Activated CD8-positive, alpha-beta T cell treated with anti-CD3 and anti-CD28 coated beads for 36 hours (primary cell): ENCODE data around the gene KRTAP5-2. TPM values are rescaled to one million over a fixed set of nuclear protein-coding genes. Genes with fewer than 3 reads are reported as not detected.
A peak's percentile ranks its signal among the peaks of the same experiment; 100 is the strongest.
"Not testable (repeated sequence)": the region's sequence is repeated elsewhere in the genome, so short reads cannot be mapped to it uniquely, and the experiment has no call there.

ENCODE experiments used
- ATAC-seq: fragments of 200-7000 bp; cut with Tn5 transposase; one replicate; pipeline ENCODE4 v1.10.0; 2021; ENCODE audit warnings: mild to moderate bottlenecking, moderate library complexity
- CTCF ChIA-PET: fragments of 350-600 bp; sonication (Branson Sonifier 250); formaldehyde crosslinking; loops from one replicate; lab custom pipeline; 2021; ENCODE audit warnings: antibody characterized with exemption; lab: Charles Lee
- POLR2A ChIA-PET: fragments of 350-600 bp; sonication (Branson Sonifier 250); formaldehyde crosslinking; loops from one replicate; lab custom pipeline; 2021; ENCODE audit warnings: antibody characterized with exemption; lab: Charles Lee
- DNase-seq: peaks from one replicate; pipeline ENCODE4 v3.0.0-alpha.2; 2020
- H3K27ac Mint-ChIP-seq: one replicate; pipeline ENCODE4 v1.8.0; 2021; ENCODE audit warnings: mild to moderate bottlenecking, mixed read lengths
- H3K27me3 Mint-ChIP-seq: one replicate; pipeline ENCODE4 v1.8.0; 2021; ENCODE audit warnings: mixed read lengths
- H3K36me3 Mint-ChIP-seq: one replicate; pipeline ENCODE4 v1.8.0; 2021; ENCODE audit warnings: low read depth, mixed read lengths
- H3K4me1 Mint-ChIP-seq: one replicate; pipeline ENCODE4 v1.8.0; 2021; ENCODE audit warnings: low read depth, mixed read lengths
- H3K4me3 Mint-ChIP-seq: one replicate; pipeline ENCODE4 v1.8.0; 2021; ENCODE audit warnings: mild to moderate bottlenecking, moderate library complexity, mixed read lengths
- H3K9me3 Mint-ChIP-seq: one replicate; pipeline ENCODE4 v1.8.0; 2021; ENCODE audit warnings: mixed read lengths
- intact Hi-C: fragments of 100-400 bp; cut with micrococcal nuclease; formaldehyde crosslinking; loops from one replicate; pipeline ENCODE4 v1.10.0; 2022
- total RNA-seq, 2 experiments: library from RNA; stranded (reverse); gene quantifications; one replicate each; pipeline ENCODE4 v1.2.3, GENCODE V29; 2021
- TF ChIP-seq, protein P1 (sequence below): fragments of 200-600 bp; IDR thresholded peaks from one replicate; pipeline ENCODE4 v1.8.0; 2022; ENCODE audit warnings: antibody characterized with exemption, mild to moderate bottlenecking

The KRTAP5-2 gene
- total RNA-seq, 2 experiments from 2014 or later, result not detected

DNA sequence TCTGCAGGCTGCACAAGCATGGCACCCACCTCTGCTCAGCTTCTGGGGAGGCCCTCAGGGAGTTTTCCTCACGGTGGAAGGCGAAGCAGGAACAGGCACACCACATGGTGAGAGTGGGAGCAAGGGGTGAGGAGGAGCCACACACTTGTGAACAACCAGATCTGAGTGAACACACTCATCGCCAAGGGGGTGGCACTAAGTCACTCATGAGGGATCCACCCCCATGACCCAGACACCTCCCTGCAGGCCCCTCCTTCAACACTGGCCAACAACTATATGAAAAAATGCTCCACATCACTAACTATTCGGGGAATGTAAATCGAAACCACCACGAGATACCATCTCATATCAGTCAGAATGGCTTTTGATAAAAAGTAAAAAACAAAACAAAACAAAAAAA lies 722 bp upstream of the KRTAP5-2 start:
- ChIA-PET POLR2A (interaction anchor here (0.6 kb wide), 1 partner anchor 76 kb away, joined by 5 read pairs; no protein-coding TSS in a partner anchor), CTCF (interaction anchor here (1.5 kb wide), 1 partner anchor 24 kb away, joined by 4 read pairs; no protein-coding TSS in a partner anchor)
- Mint-ChIP-seq H3K27me3 (peaks cover 49% of the 10 kb centered on the region), H3K4me3 (no peak overlapping the region), H3K9me3 (no peaks in the 10 kb centered on the region), H3K4me1 (no peaks in the 10 kb centered on the region), H3K36me3 (no peaks in the 10 kb centered on the region), H3K27ac (no peak overlapping the region)
- ATAC-seq (no peak), DNase-seq (no peak)
- intact Hi-C loops, result no loop called here
- TF ChIP-seq, protein P1, sequence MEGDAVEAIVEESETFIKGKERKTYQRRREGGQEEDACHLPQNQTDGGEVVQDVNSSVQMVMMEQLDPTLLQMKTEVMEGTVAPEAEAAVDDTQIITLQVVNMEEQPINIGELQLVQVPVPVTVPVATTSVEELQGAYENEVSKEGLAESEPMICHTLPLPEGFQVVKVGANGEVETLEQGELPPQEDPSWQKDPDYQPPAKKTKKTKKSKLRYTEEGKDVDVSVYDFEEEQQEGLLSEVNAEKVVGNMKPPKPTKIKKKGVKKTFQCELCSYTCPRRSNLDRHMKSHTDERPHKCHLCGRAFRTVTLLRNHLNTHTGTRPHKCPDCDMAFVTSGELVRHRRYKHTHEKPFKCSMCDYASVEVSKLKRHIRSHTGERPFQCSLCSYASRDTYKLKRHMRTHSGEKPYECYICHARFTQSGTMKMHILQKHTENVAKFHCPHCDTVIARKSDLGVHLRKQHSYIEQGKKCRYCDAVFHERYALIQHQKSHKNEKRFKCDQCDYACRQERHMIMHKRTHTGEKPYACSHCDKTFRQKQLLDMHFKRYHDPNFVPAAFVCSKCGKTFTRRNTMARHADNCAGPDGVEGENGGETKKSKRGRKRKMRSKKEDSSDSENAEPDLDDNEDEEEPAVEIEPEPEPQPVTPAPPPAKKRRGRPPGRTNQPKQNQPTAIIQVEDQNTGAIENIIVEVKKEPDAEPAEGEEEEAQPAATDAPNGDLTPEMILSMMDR, result no peak

DNA sequence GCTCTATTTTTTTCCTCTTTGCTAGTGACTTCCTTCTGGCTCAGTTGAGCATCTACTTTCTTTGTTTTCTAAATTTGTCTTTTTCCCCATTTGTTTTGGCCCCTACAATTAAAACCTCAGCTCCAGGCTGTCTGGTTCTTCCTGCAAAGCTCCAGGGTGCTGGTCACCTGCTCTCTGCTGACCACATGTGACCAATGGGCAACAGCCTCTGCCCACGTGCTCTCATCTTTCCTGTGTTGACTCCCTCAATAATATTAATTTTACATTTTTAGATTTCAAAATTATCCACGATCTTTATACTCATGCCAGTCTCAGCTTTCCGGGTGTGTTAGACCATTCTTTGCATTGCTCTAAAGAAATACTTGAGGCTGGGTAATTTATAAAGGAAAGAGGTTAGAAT lies 312 bp upstream of the KRTAP5-2 start:
- H3K9me3 Mint-ChIP-seq, CTCF ChIA-PET, H3K4me3 Mint-ChIP-seq: not testable (repeated sequence)

DNA sequence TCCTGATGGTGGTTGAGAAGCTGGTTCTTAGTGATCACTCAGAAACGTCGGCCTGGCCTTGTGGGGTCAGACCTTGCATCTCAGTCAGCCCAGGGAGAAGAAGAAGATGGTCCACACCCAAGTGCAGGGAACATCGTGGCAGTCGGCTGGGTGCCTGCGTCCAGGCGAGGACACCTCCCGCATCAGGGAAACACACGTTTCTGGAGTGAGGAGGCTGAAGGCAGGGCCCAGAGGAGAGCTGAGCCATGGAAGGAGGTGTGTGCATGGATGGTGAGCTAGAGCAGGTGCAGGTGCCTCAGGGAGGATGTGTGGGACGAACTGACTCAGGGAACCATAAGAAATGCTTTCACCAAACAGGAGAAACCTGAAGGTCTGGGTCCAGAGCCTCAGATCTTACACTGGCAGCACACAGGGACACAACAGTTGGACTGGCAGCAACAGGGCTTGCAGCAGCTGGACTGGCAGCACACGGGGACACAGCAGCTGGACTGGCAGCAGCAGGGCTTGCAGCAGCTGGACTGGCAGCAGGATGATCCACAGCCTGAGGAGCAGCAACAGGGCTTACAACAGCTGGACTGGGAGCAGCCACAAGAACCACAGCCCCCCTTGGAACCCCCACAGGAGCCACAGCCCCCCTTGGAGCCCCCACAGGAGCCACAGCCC lies 632 bp downstream of the KRTAP5-2 start:
- POLR2A ChIA-PET, result no interaction called here
- no peaks in the 10 kb centered on the region for H3K36me3 Mint-ChIP-seq
- DNase-seq (no peak), ATAC-seq (no peak)
- no peak overlapping the region for H3K4me3 Mint-ChIP-seq
- no peaks in the 10 kb centered on the region for H3K4me1 Mint-ChIP-seq
- intact Hi-C loops, result no loop called here
- no peak overlapping the region for H3K27ac Mint-ChIP-seq
- TF ChIP-seq, protein P1, result no peak
- CTCF ChIA-PET, result interaction anchor here (1.5 to 5.3 kb wide), 3 partner anchors 23 to 55 kb away, joined by 3 to 46 read pairs (median 18); partner anchors contain the start of gene KRTAP5-5
- peaks cover 46% of the 10 kb centered on the region for H3K27me3 Mint-ChIP-seq
- no peaks in the 10 kb centered on the region for H3K9me3 Mint-ChIP-seq

More for the DNA sequence above, 312 bp upstream of the KRTAP5-2 start:
- H3K36me3 Mint-ChIP-seq, H3K4me1 Mint-ChIP-seq, H3K27ac Mint-ChIP-seq, DNase-seq, ATAC-seq, POLR2A ChIA-PET, intact Hi-C loops: not testable (repeated sequence)
- peaks cover 48% of the 10 kb centered on the region for H3K27me3 Mint-ChIP-seq

DNA sequence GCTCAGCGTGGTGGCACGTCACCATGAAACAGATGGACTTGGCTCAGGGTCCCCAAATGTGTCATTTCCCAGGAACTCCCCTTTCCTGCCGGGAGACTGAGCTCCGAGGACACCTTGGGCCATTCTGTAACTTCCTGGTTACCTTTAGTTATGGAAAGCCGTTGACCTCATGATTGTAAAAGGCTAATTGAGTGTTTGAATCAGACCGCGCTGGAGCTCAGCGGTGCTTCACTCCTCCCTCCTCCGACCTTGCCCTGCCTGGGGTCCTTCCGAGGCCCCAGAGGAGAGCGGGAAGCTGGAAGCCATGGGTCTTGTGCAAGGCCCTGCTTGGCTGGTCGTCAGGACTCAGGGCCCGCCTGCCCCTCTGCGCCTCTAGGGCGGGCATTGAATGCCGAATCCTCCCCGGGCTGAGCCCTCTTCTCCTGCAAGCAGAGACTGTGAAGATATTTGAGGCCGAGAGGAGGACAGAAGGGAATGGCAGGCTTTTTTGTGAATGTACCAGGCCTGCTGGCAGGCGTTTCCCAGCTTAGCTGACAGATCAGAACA lies 1.4 kb downstream of the KRTAP5-2 start:
- ATAC-seq, H3K4me3 Mint-ChIP-seq, POLR2A ChIA-PET, H3K9me3 Mint-ChIP-seq, H3K36me3 Mint-ChIP-seq, H3K4me1 Mint-ChIP-seq, H3K27ac Mint-ChIP-seq, intact Hi-C loops, DNase-seq: not testable (repeated sequence)
- peaks cover 40% of the 10 kb centered on the region for H3K27me3 Mint-ChIP-seq
- CTCF ChIA-PET, result interaction anchor here (1.1 to 5.3 kb wide), 5 partner anchors 8 to 56 kb away, joined by 3 to 46 read pairs (median 5); partner anchors contain the start of gene KRTAP5-5

DNA sequence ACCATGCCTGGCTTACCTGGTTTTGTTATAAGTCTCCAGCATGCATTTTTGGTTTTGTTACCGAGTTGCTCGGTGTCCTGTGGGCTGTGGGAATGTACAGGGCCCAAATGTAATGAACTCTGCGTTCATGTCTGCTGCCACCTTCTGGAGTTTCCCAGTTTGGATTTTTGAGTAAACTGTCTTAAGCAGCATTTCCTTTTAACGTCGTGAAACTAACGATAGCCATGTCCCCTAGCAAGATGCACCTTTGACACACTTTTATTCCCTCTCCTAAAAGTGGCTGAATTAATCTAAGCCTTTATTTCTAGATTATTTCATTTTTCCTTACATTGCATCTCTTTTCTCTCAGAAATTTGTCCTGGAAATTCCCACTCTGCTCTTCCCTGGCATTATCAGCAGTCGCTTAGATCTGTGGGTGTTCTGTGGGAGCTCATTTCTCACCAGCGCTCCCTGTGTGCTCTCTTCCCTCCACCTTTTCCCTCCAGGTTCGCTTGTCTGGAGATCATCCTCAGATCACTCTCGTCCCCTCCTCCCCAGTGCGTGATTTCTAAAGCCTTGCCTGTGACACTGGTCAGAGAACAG lies 2.0 kb downstream of the KRTAP5-2 start:
- TF ChIP-seq, protein P1, result peak; percentile 15
- CTCF ChIA-PET, result interaction anchor here (0.9 to 5.3 kb wide), 14 partner anchors 8 to 161 kb away, joined by 3 to 46 read pairs (median 5); partner anchors contain the start of gene KRTAP5-5
- POLR2A ChIA-PET, DNase-seq, H3K4me3 Mint-ChIP-seq, H3K4me1 Mint-ChIP-seq, intact Hi-C loops, H3K9me3 Mint-ChIP-seq, H3K36me3 Mint-ChIP-seq, H3K27ac Mint-ChIP-seq, ATAC-seq: not testable (repeated sequence)
- H3K27me3 Mint-ChIP-seq, result peaks cover 39% of the 10 kb centered on the region
